Right cardiac atrium (tissue), 5 donors: ENCODE measurements around the gene HOXC9. TPM values are rescaled to one million over a fixed set of nuclear protein-coding genes. Genes with fewer than 3 reads are reported as not detected.

Experiments used
- ATAC-seq, 2 donors: fragments of 200-7000 bp; cut with Tn5 transposase; one replicate each; pipeline versions ENCODE4 v1.8.0 to v1.9.1; 2020; ENCODE audit warnings: moderate library complexity in 2 of 2, mild to moderate bottlenecking in 1 of 2
- DNase-seq, 3 donors: peaks; one replicate each; pipeline ENCODE4 v3.0.0-alpha.2; 2020
- H3K27ac ChIP-seq: one replicate; pipeline ENCODE4 v1.5.1; 2013; ENCODE audit warnings: mild to moderate bottlenecking, low read length, control low read depth, moderate library complexity
- H3K27me3 ChIP-seq: one replicate; pipeline ENCODE4 v1.6.1; 2013; ENCODE audit not compliant: control insufficient read depth, insufficient read depth
- H3K4me1 ChIP-seq: one replicate; pipeline ENCODE4 v1.6.1; 2013; ENCODE audit warnings: low read length; ENCODE audit not compliant: control insufficient read depth, insufficient read depth
- H3K4me3 ChIP-seq: one replicate; pipeline ENCODE4 v1.5.1; 2013; ENCODE audit warnings: low read length, control low read depth
- H3K9me3 ChIP-seq: one replicate; pipeline ENCODE4 v1.6.1; 2013; ENCODE audit warnings: low read length; ENCODE audit not compliant: control insufficient read depth
- WGBS: extraction: QIAGEN DNeasy Blood & Tissue Kit; methylation state at CpG from one replicate; pipeline ENCODE4 v1.1.7; 2013; 5-methylcytosine and 5-hydroxymethylcytosine counted together
- intact Hi-C, 4 donors: fragments of 100-400 bp; cut with DNase I; formaldehyde crosslinking; loops; one replicate each; pipeline versions ENCODE4 v1.11.0 to v1.14.0; 2022 to 2023
- polyA plus RNA-seq: library from polyadenylated mRNA; stranded (reverse); fragments of 200-250 nt; gene quantifications from one replicate; pipeline ENCODE4 v1.2.3, GENCODE V29; 2013
- total RNA-seq, 4 donors: library from RNA; stranded (reverse); fragmentation: NEBNext Ultra II Directional; extraction: Animal tissue kit (Norgen Biotek cat#: 25700); gene quantifications; one replicate each; pipeline ENCODE4 v1.2.1, GENCODE V29; 2021
- donor health status: healthy with polysubstance abuse.
- donor health status: DM: no; HTN: yes; CAD: no.
- donor health status: DM: no; HTN: no; CAD: no.
- donor health status: DM: no; HTN: yes; CAD: no; lungs with severe emphysema.
- donor health status: DM: yes; HTN: yes; CAD: no.

HOXC9 gene
- total and polyA plus RNA-seq, 5 donors = 0.15 TPM; not detected in 4

- Histone ChIP-seq H3K9me3 (no peaks in the 10 kb centered on the region), H3K27me3 (no peaks in the 10 kb centered on the region), H3K4me3 (no peak overlapping the region), H3K4me1 (no peaks in the 10 kb centered on the region), H3K27ac (no peak overlapping the region)
- intact Hi-C loops = no loop called here
- ATAC-seq (no peak), DNase-seq (no peak)
- WGBS = 43% methylated on average over 16 of the region's 16 CpGs
Observed at GRCh38 chr12:54021432-54022013, 21.6 kb downstream of the HOXC9 start.

- Histone ChIP-seq H3K4me3 (no peak overlapping the region), H3K9me3 (no peaks in the 10 kb centered on the region), H3K27me3 (no peaks in the 10 kb centered on the region), H3K27ac (no peak overlapping the region), H3K4me1 (no peaks in the 10 kb centered on the region)
- 44% methylated on average over 8 of the region's 8 CpGs for WGBS
- intact Hi-C loops = no loop called here
- DNase-seq (no peak), ATAC-seq (no peak)
Observed at GRCh38 chr12:54022960-54023884, 23.3 kb downstream of the HOXC9 start.

- WGBS = 31% methylated on average over 17 of the region's 17 CpGs
- Histone ChIP-seq H3K27me3 (no peaks in the 10 kb centered on the region), H3K27ac (no peak overlapping the region), H3K4me1 (peaks cover 1% of the 10 kb centered on the region), H3K9me3 (no peaks in the 10 kb centered on the region), H3K4me3 (no peak overlapping the region)
- DNase-seq (no peak), ATAC-seq (no peak)
- intact Hi-C loops = no loop called here
Observed at GRCh38 chr12:54024127-54024526, 24.2 kb downstream of the HOXC9 start.

GRCh38 chr12:54024581-54025305 lies 24.8 kb downstream of the HOXC9 start:
- Histone ChIP-seq H3K27ac (no peak overlapping the region), H3K9me3 (no peaks in the 10 kb centered on the region), H3K27me3 (no peaks in the 10 kb centered on the region), H3K4me3 (no peak overlapping the region), H3K4me1 (peaks cover 1% of the 10 kb centered on the region)
- intact Hi-C loops = no loop called here
- 36% methylated on average over 5 of the region's 5 CpGs for WGBS
- DNase-seq (no peak), ATAC-seq (no peak)

- no peak for DNase-seq
- WGBS = 21% methylated on average over 7 of the region's 7 CpGs
- Histone ChIP-seq H3K27ac (no peak overlapping the region), H3K4me3 (no peak overlapping the region), H3K9me3 (no peaks in the 10 kb centered on the region), H3K4me1 (peaks cover 1% of the 10 kb centered on the region), H3K27me3 (no peaks in the 10 kb centered on the region)
- intact Hi-C loops = no loop called here
- no peak for ATAC-seq
Observed at GRCh38 chr12:54025499-54026405, 25.8 kb downstream of the HOXC9 start.

- DNase-seq = no peak
- 16% methylated on average over 22 of the region's 22 CpGs for WGBS
- H3K4me3 ChIP-seq = no peak overlapping the region
- ATAC-seq = no peak
- H3K9me3 ChIP-seq = no peaks in the 10 kb centered on the region
- no peak overlapping the region for H3K27ac ChIP-seq
- intact Hi-C loops = no loop called here
- H3K27me3 ChIP-seq = no peaks in the 10 kb centered on the region
- peaks cover 1% of the 10 kb centered on the region for H3K4me1 ChIP-seq
Observed at GRCh38 chr12:54026640-54027441, 26.9 kb downstream of the HOXC9 start.

GRCh38 chr12:54027442-54027786 lies 27.5 kb downstream of the HOXC9 start:
- intact Hi-C loops = no loop called here
- no peak for ATAC-seq
- Histone ChIP-seq H3K4me1 (peaks cover 1% of the 10 kb centered on the region), H3K27me3 (no peaks in the 10 kb centered on the region), H3K9me3 (no peaks in the 10 kb centered on the region), H3K4me3 (no peak overlapping the region), H3K27ac (no peak overlapping the region)
- WGBS = 44% methylated on average over 3 of the region's 3 CpGs
- no peak for DNase-seq

- H3K4me3 ChIP-seq = peak within 1 kb of the TSS; percentile 26
- peaks cover 4% of the 10 kb centered on the region for H3K4me1 ChIP-seq
- intact Hi-C loops = no loop called here
- H3K27me3 ChIP-seq = no peaks in the 10 kb centered on the region
- DNase-seq = no peak
- H3K27ac ChIP-seq = no peak within 1 kb of the TSS
- H3K9me3 ChIP-seq = no peaks in the 10 kb centered on the region
- WGBS = 6% methylated on average over 36 of the region's 36 CpGs
- ATAC-seq = no peak
Observed at GRCh38 chr12:54028314-54029201, 28.6 kb downstream of the HOXC9 start, which contains the start of gene HOXC6. Gene HOXC6, plus strand, starts transcription at chr12:54028440. Its CDS starts 82 bp downstream, at chr12:54028522.
